Fibroblast of skin of right quadriceps (primary cell): Measurements from ENCODE around the gene POLR3H.

ENCODE experiments used
- DNase-seq: peaks from one replicate; pipeline ENCODE4 v3.0.0-alpha.2; 2013

Gene POLR3H

DNA sequence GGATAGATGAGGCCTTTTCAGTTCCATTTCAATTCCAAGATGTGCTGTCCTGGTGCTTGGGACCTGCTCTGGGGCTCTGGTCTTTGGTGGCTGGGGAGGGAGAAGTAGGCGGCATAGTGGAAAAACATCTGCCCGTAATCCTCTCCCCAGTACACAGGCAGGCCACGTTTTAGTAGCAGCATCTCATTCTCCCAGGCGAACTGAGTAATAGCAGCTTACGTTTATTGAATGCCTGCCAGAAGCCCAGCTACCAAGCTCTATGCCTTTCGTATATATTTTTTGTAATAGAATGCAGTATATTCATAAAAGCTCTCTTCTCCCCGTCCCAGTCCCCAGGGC lies 63.9 kb downstream of the POLR3H start:
- DNase-seq = peak; percentile 75

GRCh38 chr22:41479671-41480396 lies 64.4 kb downstream of the POLR3H start:
- peak; percentile 63 for DNase-seq

- DNase-seq = no peak
Measured at GRCh38 chr22:41478891-41479521, 65.3 kb downstream of the POLR3H start.

DNA sequence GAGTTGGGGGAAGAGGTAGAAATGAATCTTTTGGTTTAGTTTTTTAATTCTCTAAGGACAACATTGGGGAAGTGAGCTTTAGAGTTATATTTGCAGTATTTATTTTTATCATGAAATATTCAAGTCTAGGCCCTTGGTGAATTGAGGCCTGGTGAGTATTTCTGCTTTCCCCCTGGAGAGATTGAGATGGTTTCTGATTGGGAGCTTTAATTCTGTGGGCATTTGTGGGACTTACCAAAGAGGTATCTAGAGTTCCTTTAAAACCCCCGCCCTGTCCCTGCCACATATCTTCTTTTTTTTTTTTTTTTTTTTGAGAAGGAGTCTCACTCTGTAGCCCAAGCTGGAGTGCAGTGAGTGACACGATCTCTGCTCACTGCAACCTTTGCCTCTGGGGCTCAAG lies 65.8 kb downstream of the POLR3H start:
- no peak for DNase-seq
